Large intestine (tissue), 3 donors: ENCODE data around the gene MST1R. TPM values are rescaled to one million over a fixed set of nuclear protein-coding genes. Genes with fewer than 3 reads are reported as not detected.

ENCODE experiments used
- DNase-seq, 2 donors: peaks; one replicate each; pipeline versions ENCODE4 v3.0.0 to v3.0.0-alpha.2; 2013
- H3K27ac ChIP-seq: one replicate; pipeline ENCODE4 v1.5.1; 2013; ENCODE audit warnings: low read length
- H3K27me3 ChIP-seq: 2 replicates; pipeline ENCODE4 v1.6.1; 2013; ENCODE audit warnings: low read length; ENCODE audit not compliant: control insufficient read depth, insufficient read depth
- H3K36me3 ChIP-seq: 2 replicates; pipeline ENCODE4 v1.6.1; 2013; ENCODE audit warnings: low read length; ENCODE audit not compliant: control insufficient read depth, insufficient read depth
- H3K4me1 ChIP-seq: one replicate; pipeline ENCODE4 v1.6.1; 2013; ENCODE audit warnings: low read length; ENCODE audit not compliant: control insufficient read depth, insufficient read depth
- H3K4me3 ChIP-seq: one replicate; pipeline ENCODE4 v1.5.1; 2013; ENCODE audit warnings: low read length
- H3K9me3 ChIP-seq: one replicate; pipeline ENCODE4 v1.6.1; 2013; ENCODE audit warnings: mild to moderate bottlenecking, low read depth, low read length, moderate library complexity; ENCODE audit not compliant: control insufficient read depth
- WGBS: methylation state at CpG from one replicate; pipeline ENCODE4 v1.1.5; 2013; ENCODE audit warnings: low lambda C conversion rate; ENCODE audit not compliant: insufficient coverage; 5-methylcytosine and 5-hydroxymethylcytosine counted together
- polyA plus RNA-seq: library from polyadenylated mRNA; unstranded; fragments of 120-200 nt; gene quantifications from one replicate; pipeline ENCODE4 v1.2.1, GENCODE V29; 2013

The MST1R gene
- polyA plus RNA-seq, 1 donor = 49.8 TPM

DNA sequence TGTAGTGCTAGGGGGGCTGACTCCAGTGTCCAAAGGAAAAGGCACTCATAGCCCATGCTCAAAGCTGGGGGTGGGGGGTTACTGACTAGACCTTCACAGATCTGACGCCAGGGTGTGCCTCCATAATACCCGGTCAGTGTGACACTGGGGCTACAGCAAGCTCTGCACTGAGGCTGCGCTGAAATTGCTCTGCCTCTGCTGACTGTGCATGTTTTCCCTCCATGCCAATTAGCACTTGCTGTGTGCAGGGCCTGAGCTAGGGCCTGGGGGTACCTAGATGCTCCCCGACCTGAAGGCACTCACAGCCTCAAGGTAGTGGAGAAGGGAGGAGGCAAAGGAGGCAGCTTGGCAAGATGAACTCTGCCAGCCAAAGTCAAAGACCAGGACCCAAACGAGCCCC is 39.2 kb downstream of the MST1R start:
- no peak for DNase-seq
- H3K4me1 ChIP-seq = peaks cover 9% of the 10 kb centered on the region
- H3K4me3 ChIP-seq = no peak overlapping the region
- no peak overlapping the region for H3K27ac ChIP-seq
- no peaks in the 10 kb centered on the region for H3K9me3 ChIP-seq
- no peaks in the 10 kb centered on the region for H3K36me3 ChIP-seq
- H3K27me3 ChIP-seq = peaks cover 14% of the 10 kb centered on the region
- WGBS = no CpG with 5 or more reads among the region's 5 CpGs

- no CpG with 5 or more reads among the region's 12 CpGs for WGBS
Observed at GRCh38 chr3:49859576-49860305, 43.9 kb downstream of the MST1R start.

GRCh38 chr3:49856181-49857005 is 47.3 kb downstream of the MST1R start, which contains the start of gene TRAIP:
TRAIP (minus strand) TSS chr3:49856564; CDS start chr3:49856453, 111 bp downstream.
- DNase-seq = peak; percentile 95 to 96
- no peaks in the 10 kb centered on the region for H3K9me3 ChIP-seq
- no peaks in the 10 kb centered on the region for H3K36me3 ChIP-seq
- WGBS = no CpG with 5 or more reads among the region's 52 CpGs
- peak within 1 kb of the TSS; percentile 69 for H3K27ac ChIP-seq
- H3K4me3 ChIP-seq = peak within 1 kb of the TSS; percentile 73
- H3K27me3 ChIP-seq = no peaks in the 10 kb centered on the region
- peaks cover 8% of the 10 kb centered on the region for H3K4me1 ChIP-seq

More at GRCh38 chr3:49859576-49860305, 43.9 kb downstream of the MST1R start:
- DNase-seq = no peak
- H3K9me3 ChIP-seq = no peaks in the 10 kb centered on the region
- no peak overlapping the region for H3K27ac ChIP-seq
- no peaks in the 10 kb centered on the region for H3K36me3 ChIP-seq
- no peak overlapping the region for H3K4me3 ChIP-seq
- H3K4me1 ChIP-seq = peaks cover 8% of the 10 kb centered on the region
- no peaks in the 10 kb centered on the region for H3K27me3 ChIP-seq

DNA sequence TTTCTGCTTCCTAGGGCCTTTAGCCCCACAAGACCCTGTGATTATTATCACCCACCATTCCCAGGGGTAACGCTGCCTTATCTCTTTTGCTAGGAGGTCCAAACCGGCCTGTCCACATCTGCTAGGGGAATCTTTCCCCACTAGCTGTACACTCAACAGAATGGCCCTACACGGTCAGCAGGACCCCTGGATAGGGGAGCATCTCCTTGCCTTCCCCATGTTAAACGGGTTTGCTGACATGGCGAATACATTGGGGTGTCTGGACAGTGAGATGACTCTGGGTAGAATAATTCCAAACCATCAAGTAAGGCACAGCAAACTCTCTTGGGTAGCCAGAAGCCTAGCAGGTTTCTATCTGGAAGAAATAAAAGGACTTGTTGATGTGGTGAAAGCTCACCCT is 48.0 kb downstream of the MST1R start:
- no peaks in the 10 kb centered on the region for H3K27me3 ChIP-seq
- no peaks in the 10 kb centered on the region for H3K36me3 ChIP-seq
- no peaks in the 10 kb centered on the region for H3K9me3 ChIP-seq
- WGBS = no CpG with 5 or more reads among the region's 5 CpGs
- no peak for DNase-seq
- H3K27ac ChIP-seq = no peak overlapping the region
- H3K4me3 ChIP-seq = peak overlapping the region; percentile 73
- peaks cover 8% of the 10 kb centered on the region for H3K4me1 ChIP-seq

GRCh38 chr3:49845694-49846093 is 58.0 kb downstream of the MST1R start:
- H3K4me1 ChIP-seq = peaks cover 21% of the 10 kb centered on the region
- no peaks in the 10 kb centered on the region for H3K36me3 ChIP-seq
- no peak overlapping the region for H3K4me3 ChIP-seq
- DNase-seq = peak; percentile 42 to 82
- no peaks in the 10 kb centered on the region for H3K27me3 ChIP-seq
- H3K9me3 ChIP-seq = no peaks in the 10 kb centered on the region
- WGBS = no CpG with 5 or more reads among the region's 3 CpGs
- H3K27ac ChIP-seq = no peak overlapping the region

- Histone ChIP-seq H3K9me3 (no peaks in the 10 kb centered on the region), H3K27me3 (no peaks in the 10 kb centered on the region), H3K27ac (no peak overlapping the region), H3K36me3 (no peaks in the 10 kb centered on the region), H3K4me1 (peaks cover 21% of the 10 kb centered on the region), H3K4me3 (no peak overlapping the region)
- WGBS = no CpG with 5 or more reads among the region's 5 CpGs
- no peak for DNase-seq
Observed at GRCh38 chr3:49844464-49845183, 59.0 kb downstream of the MST1R start.

DNA sequence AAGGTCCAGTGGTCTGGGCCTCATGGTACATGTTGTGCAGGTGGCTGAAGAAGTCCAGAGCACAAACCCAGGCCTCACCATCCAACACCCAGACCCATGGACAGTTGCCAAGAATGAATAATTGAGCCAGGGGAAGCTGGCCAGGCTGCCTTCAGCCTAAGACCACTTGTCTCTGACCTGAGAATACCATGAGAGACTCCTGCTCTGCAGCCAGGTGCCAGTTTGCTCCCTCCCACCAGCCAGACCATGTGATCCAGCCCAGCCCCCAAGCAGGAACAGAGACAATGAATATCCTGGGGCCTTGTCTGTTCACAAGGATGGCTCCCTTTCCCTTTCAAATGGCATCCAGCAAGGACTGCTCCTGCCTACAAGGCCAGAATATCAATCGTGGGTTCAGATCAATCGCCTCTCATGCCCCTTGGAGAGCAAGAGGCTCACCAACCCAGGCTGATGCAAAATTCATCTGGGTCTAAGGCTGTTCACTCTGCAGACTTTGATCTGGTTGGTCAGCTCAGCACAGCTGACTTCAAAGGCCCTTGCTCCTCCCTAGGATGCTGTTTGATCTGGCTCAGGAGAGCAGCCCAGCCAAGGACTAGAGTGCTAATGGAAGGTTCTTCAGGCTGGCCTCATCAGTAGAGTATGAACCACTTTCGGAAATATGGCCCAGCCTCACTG is 60.7 kb downstream of the MST1R start:
- no peak overlapping the region for H3K4me3 ChIP-seq
- H3K4me1 ChIP-seq = peaks cover 21% of the 10 kb centered on the region
- peaks cover 3% of the 10 kb centered on the region for H3K36me3 ChIP-seq
- no peaks in the 10 kb centered on the region for H3K9me3 ChIP-seq
- no CpG with 5 or more reads among the region's 3 CpGs for WGBS
- no peak overlapping the region for H3K27ac ChIP-seq
- H3K27me3 ChIP-seq = no peaks in the 10 kb centered on the region
- DNase-seq = no peak

- peaks cover 21% of the 10 kb centered on the region for H3K4me1 ChIP-seq
- no peak for DNase-seq
- peaks cover 3% of the 10 kb centered on the region for H3K36me3 ChIP-seq
- WGBS = no CpG with 5 or more reads among the region's 7 CpGs
- no peaks in the 10 kb centered on the region for H3K27me3 ChIP-seq
- H3K4me3 ChIP-seq = no peak overlapping the region
- no peak overlapping the region for H3K27ac ChIP-seq
- no peaks in the 10 kb centered on the region for H3K9me3 ChIP-seq
Observed at GRCh38 chr3:49841806-49842205, 61.9 kb downstream of the MST1R start.

- Histone ChIP-seq H3K9me3 (no peaks in the 10 kb centered on the region), H3K4me3 (no peak overlapping the region), H3K36me3 (peaks cover 3% of the 10 kb centered on the region), H3K4me1 (peaks cover 21% of the 10 kb centered on the region), H3K27ac (no peak overlapping the region), H3K27me3 (no peaks in the 10 kb centered on the region)
- DNase-seq = peak; percentile 22 to 47
Observed at GRCh38 chr3:49841126-49841696, 62.5 kb downstream of the MST1R start.
